HG02852 (cell line): ENCODE results near the gene COL11A1.
A peak's percentile ranks its signal among the peaks of the same experiment; 100 is the strongest.
"Not testable (repeated sequence)": the region's sequence is repeated elsewhere in the genome, so short reads cannot be mapped to it uniquely, and the experiment has no call there.

Source experiments
- ATAC-seq: cut with Tn5 transposase; IDR thresholded peaks from one replicate; pipeline ENCODE4 v1.9.1; 2021; ENCODE audit warnings: mild to moderate bottlenecking, moderate library complexity; ENCODE audit not compliant: unreplicated experiment

COL11A1 gene

GRCh38 chr1:103087256-103087655 is 21.1 kb downstream of the COL11A1 start:
- ATAC-seq, result no peak

DNA sequence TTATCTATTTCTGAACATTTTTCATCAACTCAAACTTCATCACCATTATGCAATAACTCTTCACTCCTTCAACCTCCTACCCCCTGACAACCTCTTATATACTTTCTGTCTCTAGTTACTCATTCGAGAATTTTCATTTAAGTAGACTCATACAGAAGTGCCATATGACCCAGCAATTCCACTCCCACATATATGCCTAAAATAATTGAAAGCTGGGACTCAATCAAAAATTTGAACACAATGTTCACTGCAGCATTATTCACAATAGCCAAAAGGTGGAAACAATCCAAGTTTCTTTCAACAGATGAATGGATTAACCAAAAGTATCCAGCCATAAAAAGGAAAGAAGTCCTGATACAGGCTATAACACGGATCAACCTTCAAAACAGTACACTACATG is 24.1 kb downstream of the COL11A1 start:
- no peak for ATAC-seq

GRCh38 chr1:103075316-103076000 is 32.9 kb downstream of the COL11A1 start:
- ATAC-seq, result no peak

GRCh38 chr1:103074224-103074623 is 34.1 kb downstream of the COL11A1 start:
- ATAC-seq, result no peak

GRCh38 chr1:103069201-103069600 is 39.1 kb downstream of the COL11A1 start:
- ATAC-seq, result no peak

- ATAC-seq, result no peak
Observed at GRCh38 chr1:103063921-103064320, 44.4 kb downstream of the COL11A1 start.

- no peak for ATAC-seq
Observed at GRCh38 chr1:103058391-103058790, 49.9 kb downstream of the COL11A1 start.

DNA sequence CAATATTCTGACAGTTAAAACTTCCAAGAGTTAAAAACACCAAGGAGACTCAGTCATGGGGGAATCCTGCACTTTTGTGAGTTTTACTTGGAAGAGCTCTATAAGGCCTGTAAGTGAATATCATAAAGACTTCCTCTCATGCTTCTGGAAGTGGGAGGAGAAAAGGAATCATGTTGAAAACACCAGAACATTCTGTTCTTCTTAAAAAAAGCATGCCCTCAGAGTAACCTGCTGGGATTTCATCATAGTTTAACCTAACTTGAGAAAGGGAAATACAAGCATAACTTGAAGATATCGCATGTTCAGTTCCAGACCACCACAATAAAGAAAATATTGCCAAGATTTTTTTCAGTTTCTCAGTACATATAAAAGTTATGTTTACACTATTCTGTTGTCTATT is 51.9 kb downstream of the COL11A1 start:
- ATAC-seq, result no peak

GRCh38 chr1:103028110-103028509 is 80.2 kb downstream of the COL11A1 start:
- ATAC-seq, result not testable (repeated sequence)

DNA sequence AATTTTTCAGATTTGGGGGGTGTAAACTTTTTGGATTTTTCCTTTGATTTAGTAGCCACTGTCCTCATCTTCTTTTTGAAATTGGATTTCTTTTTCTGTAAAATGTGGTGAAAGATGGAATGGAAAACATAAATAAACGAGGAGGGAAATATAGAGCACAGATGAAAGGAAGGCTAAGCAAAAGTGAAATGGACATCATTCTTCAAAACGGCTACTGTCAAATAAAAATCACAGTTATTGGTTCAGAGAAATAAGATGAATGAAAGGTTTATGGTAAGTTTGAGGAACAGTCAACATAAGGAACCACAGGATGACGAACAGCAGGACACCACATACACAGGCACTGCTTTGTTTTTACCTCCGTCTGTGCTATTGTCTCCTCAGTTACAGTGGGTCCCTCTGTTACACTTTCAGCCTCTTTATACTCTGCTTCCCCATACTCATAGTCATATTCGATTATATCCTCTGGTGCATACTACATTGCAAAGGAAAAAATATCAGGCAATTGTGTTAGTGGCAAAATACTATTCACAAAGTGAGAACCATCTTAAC is 82.4 kb downstream of the COL11A1 start:
- ATAC-seq, result no peak

DNA sequence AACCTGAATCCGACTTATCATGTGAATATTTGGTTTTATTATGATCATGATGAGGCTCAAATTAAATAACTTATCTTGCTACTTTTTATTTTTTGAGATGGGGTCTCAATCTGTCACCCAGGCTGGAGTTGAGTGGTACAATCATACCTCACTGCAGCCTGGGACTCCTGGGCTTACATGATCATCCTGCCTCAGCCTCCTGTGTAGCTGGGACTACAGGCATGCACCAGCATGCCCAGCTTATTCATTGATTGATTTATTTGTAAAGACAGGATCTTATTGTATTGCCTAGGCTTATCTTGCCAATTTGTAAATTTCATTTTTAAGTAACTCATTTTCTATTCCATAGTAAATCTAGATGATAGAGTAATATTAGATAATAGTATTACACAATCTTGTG is 84.3 kb downstream of the COL11A1 start:
- no peak for ATAC-seq

DNA sequence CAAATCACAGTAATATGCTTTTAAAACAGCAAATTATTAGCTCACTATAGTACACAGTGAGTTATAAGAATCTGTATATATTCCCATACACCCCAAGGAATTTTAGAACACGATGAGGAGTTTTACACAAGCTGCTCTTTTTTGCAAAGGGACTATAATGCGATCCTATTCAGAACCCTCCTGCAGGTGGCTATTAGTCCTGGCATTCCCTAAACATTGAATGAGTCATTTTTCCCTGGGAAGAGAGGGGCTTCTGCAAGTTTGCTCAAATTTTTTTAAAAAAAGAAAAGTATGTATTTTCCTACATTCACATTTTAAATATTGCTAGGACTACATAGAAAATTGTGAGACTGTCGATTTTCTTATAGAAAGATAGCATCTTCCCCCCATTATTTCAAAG is 106.3 kb downstream of the COL11A1 start:
- ATAC-seq, result no peak

DNA sequence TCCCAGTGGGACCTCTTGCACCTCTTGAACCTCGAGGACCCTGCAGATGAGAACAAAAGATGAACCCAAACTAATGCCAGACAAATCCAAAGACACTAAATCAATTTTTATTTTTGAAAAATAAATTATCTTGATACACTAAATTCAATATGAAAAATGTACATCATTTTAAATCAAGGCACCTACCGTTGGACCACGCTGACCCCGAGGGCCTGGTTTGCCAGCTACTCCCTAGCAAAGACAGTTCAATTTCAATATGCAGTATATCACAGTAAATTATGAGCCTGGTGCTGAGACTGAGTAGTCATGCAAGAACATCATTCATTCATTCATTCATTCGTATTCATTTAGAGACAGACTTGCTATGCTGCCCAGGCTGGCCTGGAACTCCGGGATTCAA is 129.4 kb downstream of the COL11A1 start:
- ATAC-seq, result no peak

GRCh38 chr1:102977292-102977691 is 131.0 kb downstream of the COL11A1 start:
- ATAC-seq, result no peak

DNA sequence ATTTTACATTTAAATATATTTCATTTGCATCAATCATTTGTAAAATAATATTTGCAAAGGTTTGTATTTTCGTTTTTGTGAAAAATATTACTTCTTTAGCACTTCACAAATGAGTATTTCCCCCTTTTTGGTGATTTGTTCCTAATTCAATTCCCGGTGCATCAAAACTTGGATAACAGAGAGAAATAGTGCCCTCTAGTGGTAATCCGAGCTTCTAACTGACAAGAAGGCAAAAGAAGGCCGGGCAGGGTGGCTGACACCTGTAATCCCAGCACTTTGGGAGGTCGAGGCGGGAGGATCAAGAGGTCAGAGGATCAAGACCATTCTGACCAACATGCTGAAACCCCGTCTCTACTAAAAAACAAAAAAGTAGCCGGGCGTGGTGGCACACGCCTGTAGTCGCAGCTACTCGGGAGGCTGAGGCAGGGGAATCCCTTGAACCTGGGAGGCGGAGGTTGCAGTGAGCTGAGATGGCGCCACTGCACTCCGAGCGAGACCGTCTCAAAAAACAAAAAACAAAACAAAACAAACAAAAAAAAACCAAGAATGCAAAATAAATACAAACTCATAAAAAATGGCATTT is 137.7 kb downstream of the COL11A1 start:
- peak; percentile 64 for ATAC-seq

DNA sequence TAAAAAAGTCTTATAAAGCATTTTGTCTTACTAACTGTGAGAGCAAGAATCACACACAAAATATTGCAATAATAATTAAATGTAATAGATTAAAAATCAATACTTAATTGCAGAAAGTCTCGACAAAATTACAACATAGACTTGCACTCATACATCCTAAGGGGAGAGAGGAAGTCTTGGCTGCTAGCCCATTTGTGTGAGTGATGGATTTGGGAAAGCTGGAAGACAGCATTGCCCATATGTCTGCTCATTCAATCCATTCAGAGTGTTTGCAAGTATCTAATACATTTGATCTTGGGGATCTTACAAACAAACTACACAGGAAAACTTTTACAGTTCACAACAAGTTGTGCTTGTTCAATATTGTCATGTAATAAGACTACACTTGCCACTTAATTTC is 140.5 kb downstream of the COL11A1 start:
- ATAC-seq, result no peak

GRCh38 chr1:102961549-102961948 is 146.8 kb downstream of the COL11A1 start:
- no peak for ATAC-seq

- no peak for ATAC-seq
Observed at GRCh38 chr1:102954576-102954975, 153.7 kb downstream of the COL11A1 start.

DNA sequence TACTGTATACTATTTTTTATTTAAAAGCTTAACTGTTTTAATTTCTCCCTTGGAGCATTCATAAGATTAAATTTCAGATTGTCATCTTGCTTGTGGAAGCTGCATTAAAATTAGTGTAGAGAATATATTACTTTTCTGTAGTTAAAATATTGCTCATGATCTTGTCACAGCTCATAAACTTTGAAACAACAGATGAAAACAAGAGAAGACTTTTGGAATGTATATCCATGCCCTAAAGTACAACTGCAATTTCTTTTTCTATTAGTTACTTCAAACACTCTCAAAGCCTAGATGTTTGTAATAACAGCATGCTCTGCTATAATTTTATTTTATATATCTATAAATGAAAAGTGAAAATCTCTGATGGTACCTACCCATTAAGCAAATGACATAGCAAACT is 155.9 kb downstream of the COL11A1 start:
- ATAC-seq, result no peak

DNA sequence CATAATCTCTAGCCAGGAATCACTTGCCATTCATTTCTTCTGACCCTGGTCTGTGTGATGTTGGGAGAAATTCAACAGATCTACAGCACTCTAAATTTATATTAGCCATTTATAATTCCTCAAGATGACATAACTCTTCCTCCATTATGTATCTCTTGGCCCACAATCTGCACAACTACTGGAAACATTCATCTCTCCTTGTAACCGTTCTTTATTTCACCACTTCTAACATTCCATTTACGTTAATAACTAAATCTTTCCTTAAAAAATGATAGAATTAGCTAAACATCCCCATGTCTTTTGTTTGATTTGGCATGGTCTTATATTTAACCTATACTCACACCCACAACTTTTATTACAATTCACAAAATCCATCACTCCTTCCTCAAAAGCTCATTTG is 166.0 kb downstream of the COL11A1 start:
- ATAC-seq, result no peak

DNA sequence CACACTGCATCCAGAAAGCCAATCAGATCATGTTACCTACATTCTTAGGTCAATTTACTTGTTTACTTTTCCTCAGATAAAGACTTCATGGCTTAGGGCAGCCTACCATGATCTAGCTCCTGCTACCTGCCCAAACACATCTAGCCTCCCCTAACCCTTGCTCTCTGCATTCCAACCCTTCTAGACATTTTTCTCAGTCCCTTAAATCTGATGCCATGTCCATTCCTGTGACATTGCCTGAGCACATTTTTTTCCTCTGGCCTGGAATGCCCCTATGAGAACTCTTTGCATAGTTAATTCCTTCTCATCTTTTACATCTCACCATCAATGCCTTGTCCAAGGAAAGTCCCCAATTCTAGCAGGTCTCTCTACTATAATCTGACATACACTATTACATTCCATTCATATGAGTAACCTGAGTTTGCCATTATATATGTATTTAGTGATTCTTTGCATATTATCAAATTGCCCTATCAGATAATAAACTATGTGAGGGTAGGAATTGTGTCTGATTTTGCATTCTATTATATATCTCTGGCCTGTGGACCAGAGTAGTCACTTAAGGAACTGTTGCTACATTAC is 166.9 kb downstream of the COL11A1 start:
- ATAC-seq, result no peak

- ATAC-seq, result no peak
Observed at GRCh38 chr1:102937401-102937800, 170.9 kb downstream of the COL11A1 start.
